Activated B cell treated with CpG ODN at 0.5 μM for 24 hours (primary cell): Measurements from ENCODE around the gene MMP8. TPM values are rescaled to one million over a fixed set of nuclear protein-coding genes. Genes with fewer than 3 reads are reported as not detected.

Experiments
- total RNA-seq: library from RNA; stranded (reverse); gene quantifications from 2 replicates; pipeline ENCODE4 v1.2.3, GENCODE V29; 2022

MMP8 gene
- total RNA-seq, 1 donor from 2014 or later, result not detected

Other genes starting within 250 kb of the MMP8 start
- gene MMP7, start 194.2 kb downstream of the MMP8 start, total RNA-seq, result not detected in 2 replicates
- gene MMP20, start 99.6 kb downstream of the MMP8 start, total RNA-seq, result not detected in 2 replicates
- not detected in 2 replicates for gene MMP27, start 19.2 kb downstream of the MMP8 start, total RNA-seq
- gene MMP10, start 55.7 kb upstream of the MMP8 start, total RNA-seq, result not detected in 2 replicates
- not detected in 2 replicates for gene MMP1, start 73.2 kb upstream of the MMP8 start, total RNA-seq
- not detected in 2 replicates for gene MMP3, start 118.7 kb upstream of the MMP8 start, total RNA-seq
- not detected in 2 replicates for gene MMP12, start 150.0 kb upstream of the MMP8 start, total RNA-seq
- gene MMP13, start 230.8 kb upstream of the MMP8 start, total RNA-seq, result not detected in 2 replicates